Measurements from ENCODE around the gene CCDC194. TPM values are rescaled to one million over a fixed set of nuclear protein-coding genes. Genes with fewer than 3 reads are reported as not detected.

The CCDC194 gene
- total RNA-seq, 3 donors from 2014 or later, result 0.64 to 0.66 TPM; not detected in 1

- no peak for DNase-seq (ENCODE audit: low spot score in 2 of 2)
- Histone ChIP-seq H3K9me3 (no peaks in the 10 kb centered on the region), H3K4me3 (peak overlapping the region; percentile 86 to 98 (median 92)), H3K27ac (peak overlapping the region; percentile 79 to 83), H3K36me3 (no peaks in the 10 kb centered on the region), H3K4me1 (no peaks in the 10 kb centered on the region), H3K27me3 (no peaks in the 10 kb centered on the region)
- TF ChIP-seq CTCF (IDR thresholded peaks at IDR 0.05), result no peak
- no peak for TF ChIP-seq POLR2AphosphoS5 (IDR thresholded peaks at IDR 0.05)
- no peak for TF ChIP-seq POLR2A (IDR thresholded peaks at IDR 0.05)
- intact Hi-C loops (cut with DNase I; ENCODE audit: low total_unique reads), result no loop called here
Observed at GRCh38 chr19:17420475-17420924, 26.5 kb upstream of the CCDC194 start.

GRCh38 chr19:17419621-17420474 is 25.9 kb upstream of the CCDC194 start, which contains the start of gene MVB12A:
MVB12A (plus strand) TSS chr19:17420047; CDS start chr19:17420136, 89 bp downstream.
- no peaks in the 10 kb centered on the region for H3K4me1 ChIP-seq
- peak; percentile 96 to 97 for DNase-seq (ENCODE audit: low spot score in 2 of 2)
- peak; percentile 69 to 89 (median 74) for TF ChIP-seq POLR2AphosphoS5 (IDR thresholded peaks at IDR 0.05)
- no peak for TF ChIP-seq POLR2A (IDR thresholded peaks at IDR 0.05)
- H3K36me3 ChIP-seq, result no peaks in the 10 kb centered on the region
- H3K9me3 ChIP-seq, result no peaks in the 10 kb centered on the region
- intact Hi-C loops (cut with DNase I; ENCODE audit: low total_unique reads), result loop anchor here (1.0 kb wide), 1 partner anchor 14 kb away; no protein-coding TSS in a partner anchor
- H3K27ac ChIP-seq, result peak within 1 kb of the TSS; percentile 79 to 83
- H3K4me3 ChIP-seq, result peak within 1 kb of the TSS; percentile 86 to 98 (median 92)
- H3K27me3 ChIP-seq, result no peaks in the 10 kb centered on the region

GRCh38 chr19:17419154-17419620 is 25.2 kb upstream of the CCDC194 start:
- peak overlapping the region; percentile 79 to 83 for H3K27ac ChIP-seq
- H3K4me1 ChIP-seq, result no peaks in the 10 kb centered on the region
- intact Hi-C loops (cut with DNase I; ENCODE audit: low total_unique reads), result loop anchor here (1.0 kb wide), 1 partner anchor 15 kb away; no protein-coding TSS in a partner anchor
- TF ChIP-seq POLR2A (IDR thresholded peaks at IDR 0.05) (no peak), POLR2AphosphoS5 (IDR thresholded peaks at IDR 0.05) (no peak), CTCF (IDR thresholded peaks at IDR 0.05) (no peak)
- H3K4me3 ChIP-seq, result peak overlapping the region; percentile 86 to 98 (median 92)
- H3K9me3 ChIP-seq, result no peaks in the 10 kb centered on the region
- no peaks in the 10 kb centered on the region for H3K36me3 ChIP-seq
- DNase-seq (ENCODE audit: low spot score in 2 of 2), result no peak
- H3K27me3 ChIP-seq, result no peaks in the 10 kb centered on the region

GRCh38 chr19:17418710-17419109 is 24.7 kb upstream of the CCDC194 start:
- H3K27me3 ChIP-seq, result no peaks in the 10 kb centered on the region
- H3K4me1 ChIP-seq, result no peaks in the 10 kb centered on the region
- DNase-seq (ENCODE audit: low spot score in 2 of 2), result no peak
- no peak overlapping the region for H3K4me3 ChIP-seq
- no peaks in the 10 kb centered on the region for H3K9me3 ChIP-seq
- H3K36me3 ChIP-seq, result no peaks in the 10 kb centered on the region
- intact Hi-C loops (cut with DNase I; ENCODE audit: low total_unique reads), result loop anchor here (1.0 kb wide), 1 partner anchor 16 kb away; no protein-coding TSS in a partner anchor
- H3K27ac ChIP-seq, result no peak overlapping the region
- TF ChIP-seq CTCF (IDR thresholded peaks at IDR 0.05), result no peak
- TF ChIP-seq POLR2A (IDR thresholded peaks at IDR 0.05), result no peak
- no peak for TF ChIP-seq POLR2AphosphoS5 (IDR thresholded peaks at IDR 0.05)

- no peaks in the 10 kb centered on the region for H3K36me3 ChIP-seq
- no peak for DNase-seq (ENCODE audit: low spot score in 2 of 2)
- H3K4me3 ChIP-seq, result no peak overlapping the region
- TF ChIP-seq CTCF (IDR thresholded peaks at IDR 0.05) (no peak), POLR2AphosphoS5 (IDR thresholded peaks at IDR 0.05) (no peak), POLR2A (IDR thresholded peaks at IDR 0.05) (no peak)
- H3K9me3 ChIP-seq, result no peaks in the 10 kb centered on the region
- H3K4me1 ChIP-seq, result no peaks in the 10 kb centered on the region
- H3K27ac ChIP-seq, result no peak overlapping the region
- intact Hi-C loops (cut with DNase I; ENCODE audit: low total_unique reads), result no loop called here
- no peaks in the 10 kb centered on the region for H3K27me3 ChIP-seq
Observed at GRCh38 chr19:17415121-17415520, 21.1 kb upstream of the CCDC194 start.
